ENCODE measurements around the gene PASK.
"Not testable (repeated sequence)": the region's sequence is repeated elsewhere in the genome, so short reads cannot be mapped to it uniquely, and the experiment has no call there.

The PASK gene

DNA sequence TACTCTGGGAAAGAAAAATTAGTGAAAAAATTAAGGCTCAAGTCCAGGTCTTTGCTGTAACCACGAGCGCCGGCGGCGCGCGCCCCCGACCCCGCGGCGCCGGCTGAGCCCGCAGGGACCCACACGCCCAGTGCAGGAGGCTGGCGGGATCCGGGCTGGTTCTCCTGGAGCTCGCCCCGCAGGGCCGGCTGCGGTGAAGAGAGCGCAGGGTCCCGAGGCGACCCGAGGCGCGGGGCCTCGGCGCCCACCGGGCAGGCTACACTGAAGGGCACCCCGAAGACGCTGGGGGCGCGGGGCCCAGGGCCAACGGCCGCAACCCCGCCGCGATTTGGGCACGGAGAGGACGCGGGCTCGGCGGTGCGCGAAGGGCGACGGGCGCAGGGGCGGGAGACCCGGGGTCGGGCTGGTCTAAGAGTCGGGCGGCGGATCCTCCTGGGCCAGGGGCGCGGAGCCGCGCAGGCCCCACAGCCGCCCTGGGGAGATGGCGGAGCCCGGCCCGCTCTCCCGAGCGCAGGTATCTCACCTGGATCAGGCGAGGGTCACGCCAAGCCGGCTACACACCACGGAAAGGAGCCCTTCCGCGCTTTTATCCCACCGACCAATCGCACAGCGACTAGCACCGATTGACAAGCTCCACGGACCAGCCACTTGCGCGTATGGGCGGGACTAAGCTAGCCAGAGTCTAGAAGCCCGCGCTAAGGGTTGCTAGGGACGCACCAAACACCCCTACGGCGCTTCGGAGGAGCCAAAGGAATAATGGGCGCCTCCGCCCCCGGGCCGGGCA is at the start of gene PASK:
TSS of gene PASK (minus strand) at position 582 of the 784 bp plus-strand sequence. CDS start 6,440 bp downstream, outside the sequence.
- peak; percentile 86 for DNase-seq (ENCODE audit: low read depth)

DNA sequence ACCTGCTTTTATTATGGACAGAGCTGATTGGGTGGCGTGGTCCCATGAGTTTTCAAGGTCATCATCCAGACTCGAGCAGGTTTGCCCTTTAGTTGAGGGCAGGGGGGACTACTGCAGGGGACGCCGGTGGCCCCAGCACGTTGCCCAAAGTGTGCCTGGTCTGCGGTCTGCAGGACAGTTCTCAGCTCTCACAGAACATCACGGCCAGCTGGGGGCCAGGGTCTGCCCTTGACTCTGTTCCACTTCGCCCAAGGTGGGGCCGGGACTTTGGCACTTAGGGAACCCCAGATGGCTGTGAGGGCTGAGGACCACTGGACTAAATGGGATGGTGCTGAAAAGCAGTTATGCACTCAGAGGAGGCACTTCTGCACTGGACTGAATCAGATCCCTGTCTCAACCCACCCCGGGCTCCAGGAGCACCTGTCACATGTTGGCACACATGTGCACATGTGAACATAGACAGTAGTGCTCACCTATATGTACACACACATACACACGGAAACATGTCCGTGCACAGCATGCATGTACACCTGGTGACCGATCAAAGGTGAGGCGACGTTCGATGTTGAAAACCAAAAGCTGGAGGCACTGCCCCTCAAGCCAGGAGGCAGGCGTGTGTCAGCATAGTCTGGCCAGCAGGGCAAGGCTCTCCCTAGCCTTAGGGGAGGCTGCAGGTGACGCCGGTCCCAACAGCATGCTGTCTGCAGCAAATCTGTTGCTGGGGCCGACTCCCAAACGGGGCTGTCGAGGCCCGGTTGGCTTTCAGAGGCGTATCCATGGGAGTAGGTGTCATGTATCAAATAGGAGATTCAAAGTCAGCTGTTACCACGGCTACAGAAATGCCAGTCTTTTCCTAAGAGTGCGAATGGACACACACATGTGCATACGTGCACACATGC is 49.4 kb upstream of the PASK start:
- DNase-seq (ENCODE audit: low read depth), result no peak

DNA sequence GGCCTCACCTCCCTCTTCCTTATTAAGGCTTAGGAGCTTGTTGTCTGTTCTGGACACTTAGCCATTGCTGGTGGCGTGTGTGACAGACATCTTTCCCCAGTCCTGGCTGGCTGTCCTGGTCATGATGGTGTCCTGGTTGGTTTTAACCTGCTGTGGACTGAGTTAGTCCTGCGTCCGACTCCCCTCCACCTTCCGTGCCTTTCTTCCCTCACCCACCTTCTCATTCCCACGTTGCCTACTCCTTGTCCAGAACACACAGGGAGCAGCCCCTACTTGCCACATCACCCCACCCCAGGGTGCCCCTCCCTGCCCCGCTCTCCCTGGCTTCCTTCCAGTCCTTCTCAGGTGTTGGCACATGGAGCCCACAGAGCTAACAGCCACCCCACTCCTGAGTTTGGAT is 48.7 kb upstream of the PASK start:
- DNase-seq (ENCODE audit: low read depth), result no peak

DNA sequence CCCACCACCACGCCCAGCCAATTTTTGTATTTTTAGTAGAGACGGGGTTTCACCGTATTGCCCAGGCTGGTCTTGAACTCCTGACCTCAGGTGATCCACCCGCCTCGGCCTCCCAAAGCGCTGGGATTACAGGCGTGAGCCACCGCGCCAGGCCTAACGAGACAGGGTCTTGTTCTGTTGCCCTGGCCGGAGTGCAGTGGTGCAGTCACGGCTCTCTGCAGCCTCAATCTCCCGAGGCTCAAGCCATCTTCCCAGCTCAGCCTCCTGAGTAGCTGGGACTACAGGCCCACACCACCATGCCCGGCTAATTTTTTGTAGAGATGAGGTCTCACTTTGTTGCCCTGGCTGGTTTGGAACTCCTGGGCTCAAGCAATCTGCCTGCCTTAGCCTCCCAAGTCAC is 48.0 kb upstream of the PASK start:
- DNase-seq (ENCODE audit: low read depth), result not testable (repeated sequence)

DNA sequence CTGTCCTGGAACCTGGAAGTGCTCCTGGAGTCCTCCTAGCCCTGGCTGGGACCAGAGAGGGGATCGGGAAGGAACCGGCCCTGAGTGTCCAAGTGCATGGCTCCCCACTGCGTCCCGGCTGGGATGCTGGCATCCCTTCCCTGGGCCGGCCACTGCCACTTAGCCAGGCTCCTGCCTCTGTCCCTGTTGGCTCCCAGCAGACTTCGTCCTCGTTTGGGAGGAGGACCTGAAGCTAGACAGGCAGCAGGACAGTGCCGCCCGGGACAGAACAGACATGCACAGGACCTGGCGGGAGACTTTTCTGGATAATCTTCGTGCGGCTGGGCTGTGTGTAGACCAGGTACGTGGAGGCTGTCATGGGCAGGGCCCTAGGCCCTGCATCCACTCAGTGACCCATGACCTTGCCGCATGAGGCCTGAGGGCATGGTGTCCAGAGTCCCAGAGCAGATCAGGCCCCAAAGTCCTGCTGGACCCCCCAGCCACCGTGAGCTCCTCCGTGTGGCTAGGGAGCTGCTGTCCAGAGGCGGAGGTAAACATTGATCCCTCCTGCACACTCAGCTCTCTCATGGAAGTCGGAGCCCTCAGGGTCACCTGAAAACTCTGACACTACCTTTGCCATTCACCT is 46.3 kb upstream of the PASK start:
- no peak for DNase-seq (ENCODE audit: low read depth)

DNA sequence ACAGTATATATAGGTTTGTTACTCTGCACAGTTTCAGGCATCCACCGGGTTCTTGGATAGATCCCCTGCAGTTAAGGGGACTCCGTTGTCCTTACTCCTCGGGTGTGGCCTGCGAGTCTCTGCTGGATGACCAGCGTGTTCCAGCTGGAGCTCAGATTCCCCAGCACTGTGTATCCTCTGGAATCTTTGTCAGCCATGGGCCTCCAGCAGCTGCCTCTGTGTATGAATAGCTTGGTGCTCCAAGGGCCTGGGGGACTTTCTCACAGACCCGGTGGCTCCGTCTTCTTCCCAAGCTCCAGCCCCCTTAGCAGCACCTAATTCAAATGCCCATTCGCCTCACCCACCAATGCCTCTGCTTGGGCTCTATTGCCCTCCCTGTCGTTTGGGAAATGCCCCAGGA is 45.5 kb upstream of the PASK start:
- DNase-seq (ENCODE audit: low read depth), result no peak

DNA sequence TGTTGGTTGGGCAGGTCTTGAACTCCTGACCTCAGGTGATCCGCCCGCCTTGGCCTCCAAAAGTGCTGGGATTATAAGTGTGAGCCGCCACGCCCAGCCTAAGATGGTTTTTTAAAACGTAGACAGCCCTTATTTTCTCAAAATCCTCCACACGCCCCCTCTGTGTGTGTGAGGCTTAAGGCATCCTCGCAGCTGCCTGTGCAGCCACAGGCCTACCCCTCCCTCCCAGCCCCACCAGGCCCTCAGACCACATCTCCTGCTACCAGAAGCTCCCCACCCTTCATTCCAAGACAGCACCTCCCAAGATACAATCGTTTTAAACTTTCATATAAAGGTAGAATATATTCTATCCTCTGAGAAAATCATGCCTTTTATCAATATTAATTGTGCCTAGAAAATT is 44.0 kb upstream of the PASK start:
- DNase-seq (ENCODE audit: low read depth), result no peak

DNA sequence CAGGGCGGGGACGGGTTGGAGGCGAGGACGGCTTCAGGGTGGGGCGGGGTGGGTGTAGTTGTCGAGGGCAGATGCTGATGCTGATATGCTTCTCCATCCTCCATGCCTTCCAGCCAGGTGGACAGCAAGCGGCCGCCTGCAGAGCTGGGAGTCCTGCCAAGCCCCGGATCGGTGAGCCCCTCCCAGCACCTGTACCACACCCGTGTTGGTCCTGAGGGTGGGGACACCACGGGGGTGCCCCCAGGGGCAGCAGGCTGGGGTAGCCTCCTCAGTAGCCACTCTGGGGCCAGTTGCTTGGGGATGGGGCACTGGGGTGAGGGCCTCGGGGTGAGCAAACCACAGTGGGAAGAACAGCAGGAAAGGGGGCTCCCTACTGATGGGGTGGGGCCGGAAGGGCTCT is 41.8 kb upstream of the PASK start:
- DNase-seq (ENCODE audit: low read depth), result no peak

DNA sequence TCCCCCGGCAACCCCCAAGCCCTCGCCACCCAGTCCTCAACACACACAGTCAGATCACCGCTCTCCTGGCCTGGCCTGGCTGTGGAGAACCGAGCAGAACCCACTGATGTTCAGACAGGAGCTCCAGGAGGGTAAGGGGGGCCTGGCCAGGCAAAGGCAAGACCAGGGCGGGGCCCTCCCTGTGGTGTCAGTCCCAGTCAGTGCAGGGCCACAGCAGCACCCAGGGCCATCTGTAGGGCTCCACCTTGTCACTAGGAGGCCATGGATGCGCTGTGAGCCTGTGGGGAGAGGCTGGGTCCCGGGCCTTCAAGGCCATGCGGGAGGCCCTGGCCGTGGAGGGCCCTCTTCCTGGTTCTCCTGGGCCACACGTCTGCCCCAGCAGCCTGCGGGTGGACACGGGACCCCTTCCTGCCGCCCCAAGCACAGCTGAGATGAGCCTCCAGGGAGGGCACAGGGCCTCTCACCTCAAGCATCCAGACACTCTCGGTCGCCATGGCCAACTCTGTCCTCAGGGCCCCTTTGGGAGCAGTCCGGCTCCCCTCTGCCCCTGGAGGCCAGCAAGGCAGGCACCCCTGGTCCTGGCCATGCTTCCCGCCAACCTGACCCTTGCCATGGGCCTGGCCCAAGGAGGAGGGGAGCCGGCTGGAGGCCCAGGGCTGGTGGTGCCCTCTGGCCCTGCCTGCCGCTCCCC is 41.2 kb upstream of the PASK start:
- DNase-seq (ENCODE audit: low read depth), result no peak

DNA sequence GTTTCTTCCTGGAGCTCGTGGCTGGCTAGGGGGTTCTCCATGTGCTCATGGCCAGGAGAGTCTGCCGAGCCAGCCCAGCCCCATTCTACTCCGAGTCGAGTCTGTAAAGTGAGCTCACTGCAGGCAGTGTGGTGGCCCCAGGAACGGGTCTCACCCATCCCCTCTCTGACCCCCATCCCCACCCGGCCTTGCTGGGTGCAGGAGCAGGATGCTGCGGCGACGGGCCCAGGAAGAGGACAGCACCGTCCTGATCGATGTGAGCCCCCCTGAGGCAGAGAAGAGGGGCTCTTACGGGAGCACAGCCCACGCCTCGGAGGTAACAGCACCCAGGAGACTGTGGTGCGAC is 40.6 kb upstream of the PASK start:
- DNase-seq (ENCODE audit: low read depth), result no peak

DNA sequence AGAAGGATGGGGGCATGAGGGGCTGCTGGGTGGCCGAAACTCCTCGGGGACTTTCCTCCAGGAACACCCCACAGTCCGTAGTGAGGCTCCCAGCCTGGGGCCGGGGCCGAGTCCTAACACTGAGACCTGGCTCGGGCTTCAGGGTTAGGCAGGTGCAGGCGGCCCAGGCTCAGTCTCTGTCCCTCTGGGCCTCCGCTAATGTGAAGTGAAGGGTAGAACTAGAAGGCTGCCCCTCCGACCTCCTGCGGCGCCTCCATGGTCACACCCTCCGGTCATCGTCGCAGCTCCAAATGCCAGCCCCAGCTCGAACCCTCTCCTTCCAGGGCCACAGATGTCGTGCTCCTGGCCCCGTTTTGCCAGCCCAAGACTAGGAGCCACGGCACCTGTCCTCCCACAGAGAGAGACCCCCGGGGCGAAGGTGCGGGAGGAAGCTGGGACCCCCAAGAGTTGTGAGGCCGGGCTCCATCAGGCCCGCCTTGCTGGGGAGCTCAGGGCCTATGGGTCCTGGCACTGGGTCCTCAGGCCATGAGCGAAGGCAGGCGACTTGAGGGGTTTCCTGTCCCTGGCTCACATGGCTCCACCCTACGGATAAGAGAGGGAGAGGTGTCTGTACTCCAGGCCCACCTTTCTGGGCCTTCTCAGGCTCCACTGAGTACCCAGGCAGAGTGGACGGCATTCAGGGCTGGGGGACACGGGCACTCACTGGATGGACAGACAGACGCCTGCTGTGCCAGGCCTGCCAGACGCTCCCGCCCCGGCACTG is 40.0 kb upstream of the PASK start:
- no peak for DNase-seq (ENCODE audit: low read depth)

DNA sequence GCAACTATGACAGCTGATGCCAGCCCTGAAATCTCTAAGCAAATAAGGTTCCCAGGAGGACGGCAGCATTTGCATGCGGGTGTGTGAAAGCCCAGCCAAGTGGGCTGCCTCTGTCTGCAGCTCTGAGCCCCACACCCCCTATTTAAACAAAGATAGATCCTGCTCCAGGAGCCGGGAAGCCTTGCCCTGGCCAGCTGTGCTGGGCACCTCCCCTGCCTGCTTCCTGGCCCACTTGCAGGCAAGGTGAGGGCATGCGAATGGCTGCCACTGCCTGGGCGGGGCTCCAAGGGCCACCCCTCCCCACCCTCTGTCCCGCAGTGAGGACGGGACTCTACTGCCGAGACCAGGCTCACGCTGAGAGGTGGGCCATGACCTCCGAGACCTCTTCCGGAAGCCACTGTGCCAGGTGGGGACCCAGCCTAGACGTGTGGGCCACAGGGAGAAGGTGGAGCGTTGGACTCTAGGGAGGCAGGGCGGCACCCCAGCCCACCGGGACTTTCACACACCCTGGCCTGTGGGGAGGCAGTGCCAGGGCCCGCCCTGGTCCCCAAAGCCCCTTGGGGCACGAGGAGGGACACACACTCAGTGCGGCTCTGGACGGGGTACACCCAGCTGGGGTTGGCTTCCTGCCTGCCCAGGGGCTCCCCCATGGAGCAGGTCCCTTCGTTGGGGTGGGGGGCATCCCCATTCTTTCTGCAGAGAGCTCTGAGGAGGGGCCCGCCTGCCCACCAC is 39.3 kb upstream of the PASK start, which contains the start of gene ANO7:
TSS of gene ANO7 (plus strand) at position 317 of the 732 bp plus-strand sequence. CDS start 1,387 bp downstream, outside the sequence.
- no peak for DNase-seq (ENCODE audit: low read depth)

DNA sequence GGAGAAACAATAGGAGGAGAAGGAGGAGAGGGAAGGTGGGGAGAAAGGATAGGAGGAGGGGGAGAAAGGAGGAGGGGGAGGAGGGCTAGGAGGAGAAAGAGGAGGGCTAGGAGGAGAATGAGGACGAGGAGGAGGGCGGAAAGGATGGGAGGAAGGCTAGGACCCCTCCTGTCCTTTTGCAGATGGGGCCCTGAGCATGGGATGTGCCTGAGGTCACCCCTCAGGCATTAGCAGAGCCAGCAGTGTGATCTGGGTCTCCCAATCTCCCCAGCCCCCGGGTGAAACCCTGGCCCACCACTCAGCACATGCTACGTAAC is 38.6 kb upstream of the PASK start:
- no peak for DNase-seq (ENCODE audit: low read depth)

DNA sequence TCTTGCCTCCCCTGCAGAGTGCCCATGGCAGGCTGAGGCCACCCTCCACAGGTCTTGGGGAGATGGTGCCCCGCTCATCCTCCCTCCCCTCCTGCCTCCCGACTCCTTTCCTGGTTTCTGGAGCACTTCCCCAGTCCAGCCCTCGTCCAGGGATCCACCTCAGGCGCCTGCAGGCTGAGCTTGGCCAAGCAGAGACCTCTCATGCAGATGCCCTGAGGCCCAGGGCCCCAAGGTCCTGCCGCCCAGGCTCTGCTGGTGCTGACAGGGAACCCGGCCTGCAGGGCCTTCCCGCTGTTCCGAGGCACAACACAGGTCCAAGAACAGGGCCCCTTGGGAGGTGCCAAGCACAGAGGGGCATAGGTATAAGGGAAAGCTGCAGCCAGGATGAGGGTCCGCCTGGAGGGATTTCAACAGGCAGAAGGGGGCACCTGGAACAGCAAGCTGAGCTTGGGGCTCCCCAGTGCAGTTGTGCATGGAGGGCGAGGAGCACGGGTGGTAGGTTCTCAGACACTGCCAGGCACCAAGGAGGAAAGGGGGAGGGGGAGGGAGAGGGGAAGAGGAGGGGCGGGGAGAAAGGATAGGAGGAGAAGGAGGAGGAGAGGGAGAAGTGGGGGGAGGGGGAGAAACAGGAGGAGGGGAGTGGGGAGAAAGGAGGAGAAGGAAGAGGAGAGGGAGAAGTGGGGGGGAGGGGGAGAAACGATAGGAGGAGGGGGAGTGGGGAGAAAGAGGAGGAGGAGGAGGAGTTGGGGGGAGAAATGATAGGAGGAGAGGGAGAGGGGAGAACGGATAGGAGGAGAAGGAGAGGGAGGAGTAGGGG is 38.0 kb upstream of the PASK start:
- DNase-seq (ENCODE audit: low read depth), result no peak

DNA sequence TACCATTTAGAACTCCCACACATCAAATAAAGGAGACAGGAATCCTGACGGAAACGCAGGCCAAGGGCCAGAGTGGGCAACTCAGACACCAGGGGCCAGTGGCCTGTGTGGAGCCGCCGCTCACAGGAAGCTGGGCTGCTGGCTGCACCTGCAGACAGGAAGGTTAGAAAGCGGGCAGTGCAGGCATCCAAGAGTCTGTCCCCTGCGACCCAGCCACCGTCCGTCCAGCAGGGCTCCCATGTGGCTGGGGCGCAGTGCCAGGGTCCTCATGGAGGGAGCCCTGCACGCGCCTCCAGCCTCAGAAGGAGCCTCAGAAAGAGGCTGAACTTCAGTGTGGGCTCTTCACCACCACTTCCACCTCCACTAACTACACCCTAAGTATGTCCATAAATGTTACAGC is 36.7 kb upstream of the PASK start:
- DNase-seq (ENCODE audit: low read depth), result no peak

DNA sequence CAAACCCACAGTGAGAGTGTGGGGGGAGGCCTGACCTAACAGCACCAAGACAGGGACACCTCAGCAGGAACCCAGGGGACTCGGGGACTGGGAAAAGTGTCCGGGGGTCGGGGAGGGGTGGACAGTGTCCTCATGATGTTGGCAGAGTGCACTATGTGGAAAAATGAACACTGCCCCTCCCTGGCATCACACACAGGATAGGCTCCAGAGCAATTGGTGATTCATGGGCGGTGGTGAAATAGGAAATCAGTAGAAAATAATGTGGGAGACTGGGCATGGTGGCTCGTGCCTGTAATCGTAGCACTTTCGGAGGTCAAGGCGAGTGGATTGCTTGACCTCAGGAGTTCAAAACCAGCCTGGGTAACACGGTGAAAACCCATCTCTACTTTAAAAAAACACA is 35.6 kb upstream of the PASK start:
- DNase-seq (ENCODE audit: low read depth), result no peak

DNA sequence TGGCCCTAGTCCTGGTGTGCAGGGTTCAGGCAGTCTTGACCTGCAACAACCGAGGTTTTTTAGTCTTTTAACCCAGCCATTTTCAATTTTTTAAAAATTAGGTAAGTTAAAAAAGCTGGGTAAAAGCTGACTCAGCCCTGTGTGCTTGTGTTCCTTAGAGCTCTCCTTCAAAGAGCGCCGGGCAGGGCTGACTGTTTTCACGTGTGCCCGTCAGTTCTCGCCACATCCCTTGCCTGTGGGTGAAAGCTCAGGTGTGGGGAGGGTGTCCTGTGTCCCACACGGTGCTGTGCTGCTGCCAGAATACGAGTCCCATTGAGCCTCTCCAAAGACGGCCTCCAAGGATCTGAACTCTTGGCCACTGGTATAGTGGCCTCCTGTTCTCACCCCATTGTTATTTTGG is 33.9 kb upstream of the PASK start:
- no peak for DNase-seq (ENCODE audit: low read depth)

DNA sequence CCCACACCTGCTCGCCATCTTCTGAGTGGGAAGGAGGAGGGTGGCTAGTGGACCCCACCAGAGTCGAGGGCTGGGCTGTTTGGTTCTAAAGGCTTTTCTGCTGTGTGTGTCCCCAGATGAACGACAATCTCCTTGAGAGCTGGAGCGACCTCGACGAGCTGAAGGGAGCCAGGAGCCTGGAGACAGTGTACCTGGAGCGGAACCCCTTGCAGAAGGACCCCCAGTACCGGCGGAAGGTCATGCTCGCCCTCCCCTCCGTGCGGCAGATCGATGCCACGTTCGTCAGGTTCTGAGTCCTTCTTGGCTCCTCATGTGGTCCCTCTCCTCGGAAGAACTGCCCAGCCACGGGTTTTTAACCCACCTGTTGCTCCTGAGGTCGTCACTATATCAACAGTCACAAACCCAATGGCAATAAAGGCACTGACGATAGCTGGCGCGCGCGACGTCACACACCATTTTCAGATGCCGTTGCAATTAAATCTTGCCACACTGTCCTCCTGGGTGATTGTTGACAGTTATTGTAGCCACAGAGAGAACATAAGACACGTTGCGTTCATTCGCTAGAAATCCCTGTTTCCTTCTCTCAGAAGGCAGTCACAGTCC is 33.4 kb upstream of the PASK start:
- no peak for DNase-seq (ENCODE audit: low read depth)

DNA sequence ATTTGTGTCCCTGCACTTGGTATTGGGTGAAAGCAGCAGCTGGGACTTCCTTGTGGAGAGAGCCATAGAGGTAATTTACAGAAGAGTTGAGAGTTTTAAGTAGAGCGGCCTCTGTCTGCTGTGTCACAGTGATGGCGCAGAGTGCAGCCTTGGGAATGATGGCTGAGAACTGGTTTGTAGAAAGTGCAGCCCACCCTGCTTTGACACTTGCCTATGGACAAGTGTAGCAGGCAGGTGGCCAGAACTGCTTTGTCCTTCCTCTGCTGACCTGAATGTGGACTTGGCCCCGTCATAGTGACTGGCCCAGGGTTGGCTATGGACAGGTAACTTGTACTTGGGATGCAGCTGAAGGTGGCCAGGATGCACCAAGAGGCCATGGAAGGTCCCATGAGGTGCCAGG is 32.9 kb upstream of the PASK start:
- DNase-seq (ENCODE audit: low read depth), result no peak

DNA sequence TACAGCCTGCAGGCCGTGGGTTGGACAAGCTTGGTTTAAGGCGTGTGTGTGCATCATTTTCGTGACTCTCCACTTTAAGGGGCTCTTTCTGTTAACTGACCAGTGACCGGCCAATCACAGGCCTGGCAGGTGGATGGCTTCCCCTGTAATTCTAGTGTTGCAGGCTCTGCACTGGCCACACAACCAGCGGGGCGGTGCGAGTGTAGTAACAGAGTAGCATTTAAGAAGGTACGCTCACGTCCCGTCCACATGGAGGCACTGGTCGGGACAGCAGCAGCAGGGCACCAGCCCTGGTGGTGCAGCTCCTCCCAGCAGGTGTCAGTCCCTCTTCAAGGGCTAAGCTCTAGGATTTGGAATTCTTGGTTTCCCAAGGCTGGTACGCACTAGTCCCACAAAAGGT is 31.2 kb upstream of the PASK start:
- no peak for DNase-seq (ENCODE audit: low read depth)
